Transverse colon (tissue), 3 donors: ENCODE data around the gene ARFGAP1.
A peak's percentile ranks its signal among the peaks of the same experiment; 100 is the strongest.

Source experiments
- CTCF ChIP-seq, 5 experiments: fragments of 200-600 bp in 3 of 5; fragments of 450-650 bp in 2 of 5; sonication (generic) in 3 of 5; IDR thresholded peaks; 1 replicate in 2 of 5; 2 replicates in 3 of 5; pipeline ENCODE4 v1.5.1; 2016 to 2017; ENCODE audit warnings: antibody characterized with exemption in 5 of 5, inconsistent platforms in 3 of 5, mild to moderate bottlenecking in 2 of 5, moderate library complexity in 1 of 5
- EP300 ChIP-seq: sonication (generic); formaldehyde crosslinking; IDR thresholded peaks from one replicate; pipeline ENCODE4 v1.6.1; 2017; ENCODE audit warnings: antibody characterized with exemption, low read depth
- POLR2A ChIP-seq: fragments of 450-650 bp; IDR thresholded peaks from one replicate; pipeline ENCODE4 v1.6.1; 2016; ENCODE audit warnings: antibody characterized with exemption, mild to moderate bottlenecking, moderate library complexity

GRCh38 chr20:63223121-63223825 lies 49.3 kb upstream of the ARFGAP1 start:
- TF ChIP-seq CTCF (IDR thresholded peaks at IDR 0.05): peak; percentile 59 to 69 (median 68)
- no peak for TF ChIP-seq EP300
- no peak for TF ChIP-seq POLR2A
